ENCODE data around the gene SOAT1.

SOAT1 gene

DNA sequence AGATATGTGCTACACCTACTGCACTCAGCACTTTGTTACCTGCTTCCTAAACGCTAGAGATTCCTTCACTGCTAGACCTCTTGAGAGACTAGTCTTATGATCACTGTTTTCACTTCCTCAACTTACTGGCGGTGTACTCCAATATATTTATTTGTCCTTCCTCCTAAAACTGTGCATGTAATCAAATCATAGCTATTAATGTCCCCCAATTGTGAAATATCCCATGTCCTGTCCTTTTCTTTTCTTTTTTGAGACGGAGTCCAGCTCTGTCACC is 3.4 kb downstream of the SOAT1 start:
- Histone ChIP-seq H3K27ac (no peak overlapping the region), H3K27me3 (no peaks in the 10 kb centered on the region), H3K4me1 (peaks cover 0 to 21% (median 15%) of the 10 kb centered on the region in 4 donors), H3K9me3 (no peaks in the 10 kb centered on the region), H3K36me3 (no peaks in the 10 kb centered on the region), H3K4me3 (no peak overlapping the region)
- TF ChIP-seq, protein P1, sequence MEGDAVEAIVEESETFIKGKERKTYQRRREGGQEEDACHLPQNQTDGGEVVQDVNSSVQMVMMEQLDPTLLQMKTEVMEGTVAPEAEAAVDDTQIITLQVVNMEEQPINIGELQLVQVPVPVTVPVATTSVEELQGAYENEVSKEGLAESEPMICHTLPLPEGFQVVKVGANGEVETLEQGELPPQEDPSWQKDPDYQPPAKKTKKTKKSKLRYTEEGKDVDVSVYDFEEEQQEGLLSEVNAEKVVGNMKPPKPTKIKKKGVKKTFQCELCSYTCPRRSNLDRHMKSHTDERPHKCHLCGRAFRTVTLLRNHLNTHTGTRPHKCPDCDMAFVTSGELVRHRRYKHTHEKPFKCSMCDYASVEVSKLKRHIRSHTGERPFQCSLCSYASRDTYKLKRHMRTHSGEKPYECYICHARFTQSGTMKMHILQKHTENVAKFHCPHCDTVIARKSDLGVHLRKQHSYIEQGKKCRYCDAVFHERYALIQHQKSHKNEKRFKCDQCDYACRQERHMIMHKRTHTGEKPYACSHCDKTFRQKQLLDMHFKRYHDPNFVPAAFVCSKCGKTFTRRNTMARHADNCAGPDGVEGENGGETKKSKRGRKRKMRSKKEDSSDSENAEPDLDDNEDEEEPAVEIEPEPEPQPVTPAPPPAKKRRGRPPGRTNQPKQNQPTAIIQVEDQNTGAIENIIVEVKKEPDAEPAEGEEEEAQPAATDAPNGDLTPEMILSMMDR (IDR thresholded peaks at IDR 0.05), result no peak
- intact Hi-C loops (cut with DNase I; ENCODE audit: low total_unique reads), result no loop called here
- no peak for DNase-seq

DNA sequence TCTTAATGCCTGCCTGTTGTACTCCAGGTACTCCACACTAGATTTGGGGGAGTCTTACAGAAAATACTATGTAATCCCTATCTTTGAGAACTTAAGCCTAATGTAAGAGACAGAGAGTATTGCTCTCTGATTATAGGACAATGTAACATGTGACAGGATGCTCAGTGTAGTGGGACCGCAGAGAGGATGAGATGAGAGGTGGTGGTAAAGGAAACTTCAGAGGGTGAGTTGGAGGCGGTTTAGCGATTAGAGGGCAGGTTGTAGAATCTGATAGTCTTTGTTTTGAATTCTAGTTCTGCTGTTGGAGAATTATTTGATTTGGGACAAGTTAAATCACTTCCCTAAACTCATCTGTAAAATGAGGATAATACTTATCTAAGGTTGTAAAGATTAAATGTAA is 5.4 kb downstream of the SOAT1 start:
- DNase-seq, result no peak
- intact Hi-C loops (cut with DNase I; ENCODE audit: low total_unique reads), result no loop called here

DNA sequence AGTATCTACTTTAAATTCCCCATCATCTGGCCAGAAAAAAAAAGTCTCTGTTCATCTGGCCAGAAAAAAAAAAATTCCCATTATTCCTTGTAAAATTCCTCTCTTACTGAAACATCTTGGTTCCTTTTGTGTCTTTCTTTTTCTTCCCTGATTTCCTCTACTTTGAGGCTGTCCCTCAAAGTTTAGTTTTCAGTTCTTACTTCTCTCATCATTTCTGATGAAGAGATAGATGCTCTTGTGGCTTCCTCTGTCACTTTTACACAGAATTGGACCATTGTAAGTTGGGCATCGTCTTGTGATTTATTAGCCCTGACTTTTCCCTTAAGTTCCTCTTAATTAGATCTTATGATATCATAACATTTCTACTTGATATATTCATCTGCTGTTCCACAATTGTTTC is 6.5 kb downstream of the SOAT1 start:
- Histone ChIP-seq H3K36me3 (peaks cover 0 to 20% (median 3%) of the 10 kb centered on the region in 3 donors), H3K4me1 (peaks cover 0 to 5% (median 2%) of the 10 kb centered on the region in 4 donors)

More for the DNA sequence above, 5.4 kb downstream of the SOAT1 start:
- TF ChIP-seq, protein P1 (IDR thresholded peaks at IDR 0.05), result no peak
- H3K27me3 ChIP-seq, result no peaks in the 10 kb centered on the region
- H3K4me3 ChIP-seq, result no peak overlapping the region
- H3K4me1 ChIP-seq, result peaks cover 0 to 13% (median 9%) of the 10 kb centered on the region in 4 donors
- H3K27ac ChIP-seq, result no peak overlapping the region
- H3K9me3 ChIP-seq, result no peaks in the 10 kb centered on the region
- peaks cover 0 to 13% (median 0%) of the 10 kb centered on the region in 3 donors for H3K36me3 ChIP-seq

DNA sequence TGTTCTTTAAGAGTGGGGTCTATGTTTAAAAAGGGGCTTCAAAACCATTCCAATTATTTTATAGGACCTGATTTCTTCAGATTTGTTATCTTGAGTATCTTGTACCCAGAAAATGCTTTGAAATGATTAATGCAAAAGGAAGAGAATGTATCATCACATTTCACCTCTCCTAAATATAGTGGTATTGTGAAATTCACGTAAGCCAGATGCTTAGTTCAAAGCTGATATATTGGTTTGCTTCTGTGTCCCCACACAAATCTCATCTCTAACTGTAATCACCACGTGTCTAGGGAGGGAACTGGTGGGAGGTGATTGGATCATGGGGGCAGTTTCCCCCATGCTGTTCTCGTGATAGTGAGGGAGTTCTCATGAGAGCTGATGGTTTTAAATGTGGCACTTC is 8.5 kb downstream of the SOAT1 start:
- Histone ChIP-seq H3K9me3 (no peaks in the 10 kb centered on the region), H3K27me3 (no peaks in the 10 kb centered on the region), H3K4me1 (no peaks in the 10 kb centered on the region), H3K4me3 (no peak overlapping the region), H3K27ac (no peak overlapping the region), H3K36me3 (peaks cover 0 to 21% (median 11%) of the 10 kb centered on the region in 3 donors)
- intact Hi-C loops (cut with DNase I; ENCODE audit: low total_unique reads), result no loop called here
- no peak for DNase-seq
- TF ChIP-seq, protein P1 (IDR thresholded peaks at IDR 0.05), result no peak

More for the DNA sequence above, 6.5 kb downstream of the SOAT1 start:
- no peaks in the 10 kb centered on the region for H3K9me3 ChIP-seq
- TF ChIP-seq, protein P1 (IDR thresholded peaks at IDR 0.05), result no peak
- DNase-seq, result no peak
- no peak overlapping the region for H3K4me3 ChIP-seq
- intact Hi-C loops (cut with DNase I; ENCODE audit: low total_unique reads), result no loop called here
- H3K27ac ChIP-seq, result no peak overlapping the region
- no peaks in the 10 kb centered on the region for H3K27me3 ChIP-seq

DNA sequence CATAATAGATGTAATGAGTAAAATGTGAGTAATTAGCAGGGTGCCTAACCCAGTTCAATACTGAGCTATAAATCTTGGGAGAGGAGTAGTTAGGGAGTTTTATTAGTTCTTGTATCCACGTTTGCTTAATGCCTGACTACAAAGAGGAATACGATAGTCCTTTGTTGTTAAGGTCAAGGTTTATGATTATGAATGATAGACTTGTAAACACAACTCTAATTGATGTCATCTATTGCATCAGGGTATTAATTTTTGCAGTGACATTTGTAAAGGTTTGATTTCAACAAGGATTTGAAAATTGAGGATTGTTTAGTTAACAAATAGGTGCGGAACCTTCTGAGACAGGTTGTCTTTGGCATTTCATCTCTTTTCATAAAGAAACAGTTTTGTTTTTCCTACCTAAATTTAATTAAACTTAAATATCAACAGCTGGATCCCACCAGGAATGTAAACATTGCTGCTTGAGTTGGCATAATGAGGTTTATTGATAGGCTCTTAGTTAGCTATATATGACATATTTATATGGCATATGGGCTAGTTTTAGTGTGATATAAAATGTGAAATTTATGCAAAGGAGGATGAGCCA is 9.7 kb downstream of the SOAT1 start:
- no peak overlapping the region for H3K4me3 ChIP-seq
- H3K9me3 ChIP-seq, result no peaks in the 10 kb centered on the region
- no peak for DNase-seq
- no peaks in the 10 kb centered on the region for H3K4me1 ChIP-seq
- intact Hi-C loops (cut with DNase I; ENCODE audit: low total_unique reads), result no loop called here
- no peak overlapping the region for H3K27ac ChIP-seq
- no peaks in the 10 kb centered on the region for H3K27me3 ChIP-seq
- TF ChIP-seq, protein P1 (IDR thresholded peaks at IDR 0.05), result no peak
- H3K36me3 ChIP-seq, result peaks cover 0 to 25% (median 14%) of the 10 kb centered on the region in 3 donors

DNA sequence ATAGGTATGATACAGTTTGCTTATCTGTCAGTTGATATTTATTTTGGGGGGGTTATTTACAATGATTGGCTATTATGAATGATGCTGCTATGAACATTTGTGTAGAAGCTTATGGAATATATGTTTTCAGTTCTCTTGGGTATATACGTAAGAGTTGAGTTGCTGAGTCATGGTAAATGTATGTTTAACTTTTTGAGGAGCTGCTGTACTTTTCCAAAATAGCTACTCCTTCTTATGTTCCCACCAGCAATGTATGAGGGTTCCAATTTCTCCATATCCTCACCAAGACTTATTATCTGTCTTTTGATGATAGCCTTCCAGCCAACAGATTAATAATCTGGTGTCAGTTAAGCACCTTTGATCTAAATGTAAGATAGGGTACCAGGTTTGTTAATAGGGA is 11.9 kb downstream of the SOAT1 start:
- Histone ChIP-seq H3K4me1 (no peaks in the 10 kb centered on the region), H3K9me3 (no peaks in the 10 kb centered on the region), H3K36me3 (peaks cover 0 to 25% (median 14%) of the 10 kb centered on the region in 3 donors), H3K4me3 (no peak overlapping the region), H3K27ac (no peak overlapping the region), H3K27me3 (no peaks in the 10 kb centered on the region)
- no peak for DNase-seq
- intact Hi-C loops (cut with DNase I; ENCODE audit: low total_unique reads), result no loop called here
- TF ChIP-seq, protein P1 (IDR thresholded peaks at IDR 0.05), result no peak

Data from tibial artery (tissue), 4 donors.